ENCODE measurements around the gene ME3. TPM values are rescaled to one million over a fixed set of nuclear protein-coding genes. Genes with fewer than 3 reads are reported as not detected.
"Not testable (repeated sequence)": the region's sequence is repeated elsewhere in the genome, so short reads cannot be mapped to it uniquely, and the experiment has no call there.

ME3 gene
- total RNA-seq, 1 donor from 2014 or later = 28.5 TPM

DNA sequence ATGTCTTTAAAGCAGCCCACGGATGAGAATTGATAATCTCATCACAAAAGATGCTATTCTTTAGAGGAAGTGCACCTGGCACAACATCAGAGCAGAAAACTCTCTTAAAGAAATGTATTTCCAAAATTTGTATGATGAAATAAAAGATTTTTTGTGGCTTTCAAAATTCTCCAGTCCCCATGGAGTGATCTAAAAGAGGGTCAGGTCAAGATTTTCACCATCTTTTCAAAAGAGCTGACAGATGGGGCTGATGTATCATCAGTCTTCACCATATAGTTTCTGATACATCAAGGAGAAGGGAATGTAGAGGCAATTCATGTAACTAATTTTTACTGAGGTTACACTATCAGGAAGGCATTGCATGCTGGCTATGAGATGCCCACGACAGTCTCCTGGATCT, 11.7 kb downstream of the ME3 start:
- Histone ChIP-seq H3K4me1 (peaks cover 19% of the 10 kb centered on the region), H3K27ac (no peak overlapping the region), H3K9me3 (no peaks in the 10 kb centered on the region), H3K36me3 (no peaks in the 10 kb centered on the region), H3K27me3 (no peaks in the 10 kb centered on the region), H3K4me3 (no peak overlapping the region)
- intact Hi-C loops (cut with DNase I) = no loop called here
- TF ChIP-seq POLR2A (IDR thresholded peaks at IDR 0.05) = no peak
- no peak for TF ChIP-seq POLR2AphosphoS5 (IDR thresholded peaks at IDR 0.05; ENCODE audit: insufficient read depth in 1 of 2, low read depth in 1 of 2)
- TF ChIP-seq, protein P1, sequence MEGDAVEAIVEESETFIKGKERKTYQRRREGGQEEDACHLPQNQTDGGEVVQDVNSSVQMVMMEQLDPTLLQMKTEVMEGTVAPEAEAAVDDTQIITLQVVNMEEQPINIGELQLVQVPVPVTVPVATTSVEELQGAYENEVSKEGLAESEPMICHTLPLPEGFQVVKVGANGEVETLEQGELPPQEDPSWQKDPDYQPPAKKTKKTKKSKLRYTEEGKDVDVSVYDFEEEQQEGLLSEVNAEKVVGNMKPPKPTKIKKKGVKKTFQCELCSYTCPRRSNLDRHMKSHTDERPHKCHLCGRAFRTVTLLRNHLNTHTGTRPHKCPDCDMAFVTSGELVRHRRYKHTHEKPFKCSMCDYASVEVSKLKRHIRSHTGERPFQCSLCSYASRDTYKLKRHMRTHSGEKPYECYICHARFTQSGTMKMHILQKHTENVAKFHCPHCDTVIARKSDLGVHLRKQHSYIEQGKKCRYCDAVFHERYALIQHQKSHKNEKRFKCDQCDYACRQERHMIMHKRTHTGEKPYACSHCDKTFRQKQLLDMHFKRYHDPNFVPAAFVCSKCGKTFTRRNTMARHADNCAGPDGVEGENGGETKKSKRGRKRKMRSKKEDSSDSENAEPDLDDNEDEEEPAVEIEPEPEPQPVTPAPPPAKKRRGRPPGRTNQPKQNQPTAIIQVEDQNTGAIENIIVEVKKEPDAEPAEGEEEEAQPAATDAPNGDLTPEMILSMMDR (IDR thresholded peaks at IDR 0.05) = no peak
- no peak for DNase-seq (ENCODE audit: extremely low spot score in 2 of 2)

- Histone ChIP-seq H3K9me3 (no peaks in the 10 kb centered on the region), H3K4me3 (no peak overlapping the region), H3K4me1 (peaks cover 19% of the 10 kb centered on the region), H3K27ac (no peak overlapping the region), H3K27me3 (no peaks in the 10 kb centered on the region), H3K36me3 (no peaks in the 10 kb centered on the region)
- DNase-seq (ENCODE audit: extremely low spot score in 2 of 2) = no peak
- intact Hi-C loops (cut with DNase I) = no loop called here
- TF ChIP-seq POLR2A (IDR thresholded peaks at IDR 0.05) = no peak
- no peak for TF ChIP-seq POLR2AphosphoS5 (IDR thresholded peaks at IDR 0.05; ENCODE audit: insufficient read depth in 1 of 2, low read depth in 1 of 2)
- TF ChIP-seq, protein P1 (IDR thresholded peaks at IDR 0.05) = no peak
Measured at GRCh38 chr11:86660088-86660487, 12.3 kb downstream of the ME3 start.

DNA sequence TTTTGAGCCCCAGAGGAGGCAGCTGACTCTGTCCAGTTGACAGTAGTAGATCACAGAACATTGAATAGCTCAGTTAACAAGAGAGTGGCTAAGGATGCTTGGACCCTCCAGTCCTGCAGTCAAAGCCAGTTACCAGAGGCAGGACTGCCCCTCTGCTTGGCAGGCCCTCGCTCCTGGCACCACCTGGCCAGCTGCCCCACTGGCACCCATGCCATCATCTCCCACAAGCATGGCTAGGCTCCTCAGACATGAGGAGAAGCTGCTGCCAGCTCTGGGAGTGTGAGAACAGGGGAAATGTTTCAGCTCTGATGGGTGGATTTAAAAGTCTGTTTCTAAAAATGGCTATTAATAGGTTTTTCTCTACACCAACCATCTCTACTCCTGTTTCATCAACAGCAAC, 13.9 kb downstream of the ME3 start:
- intact Hi-C loops (cut with DNase I) = no loop called here
- Histone ChIP-seq H3K4me1 (peaks cover 10% of the 10 kb centered on the region), H3K4me3 (no peak overlapping the region), H3K36me3 (no peaks in the 10 kb centered on the region), H3K27ac (no peak overlapping the region), H3K9me3 (no peaks in the 10 kb centered on the region), H3K27me3 (no peaks in the 10 kb centered on the region)
- TF ChIP-seq POLR2AphosphoS5 (IDR thresholded peaks at IDR 0.05; ENCODE audit: insufficient read depth in 1 of 2, low read depth in 1 of 2) (no peak), POLR2A (IDR thresholded peaks at IDR 0.05) (no peak)
- TF ChIP-seq, protein P1 (IDR thresholded peaks at IDR 0.05) = no peak
- DNase-seq (ENCODE audit: extremely low spot score in 2 of 2) = no peak

- DNase-seq (ENCODE audit: extremely low spot score in 2 of 2); H3K4me3 ChIP-seq; H3K9me3 ChIP-seq; H3K27me3 ChIP-seq; intact Hi-C loops (cut with DNase I); H3K36me3 ChIP-seq: not testable (repeated sequence)
- H3K27ac ChIP-seq = peak overlapping the region; percentile 38
- H3K4me1 ChIP-seq = peaks cover 13% of the 10 kb centered on the region
Measured at GRCh38 chr11:86645212-86645611, 27.2 kb downstream of the ME3 start.

GRCh38 chr11:86644291-86644690, 28.1 kb downstream of the ME3 start:
- intact Hi-C loops (cut with DNase I) = no loop called here
- no peak for DNase-seq (ENCODE audit: extremely low spot score in 2 of 2)
- no peak overlapping the region for H3K4me3 ChIP-seq
- no peaks in the 10 kb centered on the region for H3K36me3 ChIP-seq
- H3K27me3 ChIP-seq = no peaks in the 10 kb centered on the region
- H3K4me1 ChIP-seq = peaks cover 13% of the 10 kb centered on the region
- peak overlapping the region; percentile 38 for H3K27ac ChIP-seq
- TF ChIP-seq POLR2AphosphoS5 (IDR thresholded peaks at IDR 0.05; ENCODE audit: insufficient read depth in 1 of 2, low read depth in 1 of 2) = no peak
- TF ChIP-seq, protein P1 (IDR thresholded peaks at IDR 0.05) = no peak
- TF ChIP-seq POLR2A (IDR thresholded peaks at IDR 0.05) = no peak
- H3K9me3 ChIP-seq = no peaks in the 10 kb centered on the region

Measured in vagina (tissue), 2 donors.